NCI-H128 (cell line): ENCODE data around the gene PLEKHM3.
"Not testable (repeated sequence)": the region's sequence is repeated elsewhere in the genome, so short reads cannot be mapped to it uniquely, and the experiment has no call there.

Experiments used
- DNase-seq: peaks from one replicate; lab custom pipeline; 2025; ENCODE audit not compliant: unreplicated experiment; lab: John Stamatoyannopoulos, UW

Gene PLEKHM3

GRCh38 chr2:208037564-208038487 is 12.5 kb upstream of the PLEKHM3 start:
- no peak for DNase-seq

GRCh38 chr2:208036357-208036756 is 11.0 kb upstream of the PLEKHM3 start:
- DNase-seq, result no peak

- no peak for DNase-seq
Observed at GRCh38 chr2:208034503-208035140, 9.3 kb upstream of the PLEKHM3 start.

GRCh38 chr2:208033701-208034502 is 8.6 kb upstream of the PLEKHM3 start:
- DNase-seq, result no peak

- DNase-seq, result no peak
Observed at GRCh38 chr2:208031608-208032019, 6.3 kb upstream of the PLEKHM3 start.

- no peak for DNase-seq
Observed at GRCh38 chr2:208025814-208026184, 472 bp upstream of the PLEKHM3 start.

GRCh38 chr2:208024091-208024490 is 1.2 kb downstream of the PLEKHM3 start:
- no peak for DNase-seq

- DNase-seq, result no peak
Observed at GRCh38 chr2:208020253-208020652, 5.1 kb downstream of the PLEKHM3 start.

- not testable (repeated sequence) for DNase-seq
Observed at GRCh38 chr2:208018124-208018712, 7.1 kb downstream of the PLEKHM3 start.

GRCh38 chr2:208017721-208018120 is 7.6 kb downstream of the PLEKHM3 start:
- DNase-seq, result no peak

GRCh38 chr2:208015475-208015874 is 9.9 kb downstream of the PLEKHM3 start:
- DNase-seq, result no peak

GRCh38 chr2:208013285-208014178 is 11.8 kb downstream of the PLEKHM3 start:
- no peak for DNase-seq

GRCh38 chr2:208012449-208012848 is 12.9 kb downstream of the PLEKHM3 start:
- no peak for DNase-seq

GRCh38 chr2:208010506-208010905 is 14.8 kb downstream of the PLEKHM3 start:
- DNase-seq, result no peak

GRCh38 chr2:208006833-208007232 is 18.5 kb downstream of the PLEKHM3 start:
- DNase-seq, result no peak

GRCh38 chr2:208006337-208006736 is 19.0 kb downstream of the PLEKHM3 start:
- no peak for DNase-seq

- no peak for DNase-seq
Observed at GRCh38 chr2:208001924-208002323, 23.4 kb downstream of the PLEKHM3 start.

GRCh38 chr2:208000701-208001395 is 24.5 kb downstream of the PLEKHM3 start:
- no peak for DNase-seq

- no peak for DNase-seq
Observed at GRCh38 chr2:207996848-207997247, 28.5 kb downstream of the PLEKHM3 start.

- DNase-seq, result no peak
Observed at GRCh38 chr2:207995887-207996286, 29.4 kb downstream of the PLEKHM3 start.
